Measurements from ENCODE around the gene GGACT. TPM values are rescaled to one million over a fixed set of nuclear protein-coding genes. Genes with fewer than 3 reads are reported as not detected.

The GGACT gene
- total and polyA plus RNA-seq, 2 of the 8 experiments (the other 6 are each of a cell fraction or from before 2014, with no cell fraction given) = 1.1 to 1.5 TPM

DNA sequence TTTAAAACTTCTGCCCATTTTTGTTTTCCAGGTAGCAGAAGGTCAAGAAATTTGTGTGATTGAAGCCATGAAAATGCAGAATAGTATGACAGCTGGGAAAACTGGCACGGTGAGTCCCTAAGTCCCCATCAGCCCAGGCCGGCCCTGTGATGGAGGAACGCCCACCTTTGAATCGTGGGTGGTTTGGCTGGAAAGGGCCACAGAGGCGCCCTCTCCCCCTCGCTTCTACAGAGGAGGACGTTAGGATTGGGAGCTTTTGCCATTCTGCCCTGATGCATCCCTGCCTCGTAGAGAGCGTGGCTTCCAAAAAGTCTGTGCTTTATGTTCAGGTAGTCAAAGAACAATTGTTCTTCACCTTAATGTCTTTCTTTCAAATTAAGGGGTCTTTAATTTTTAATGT is 60.9 kb downstream of the GGACT start:
- CTCF ChIA-PET (ENCODE audit: partially characterized antibody) = interaction anchor here (0.6 kb wide), 1 partner anchor 199 kb away, joined by 3 read pairs; no protein-coding TSS in a partner anchor
- TF ChIP-seq TAF1 (IDR thresholded peaks at IDR 0.05; ENCODE audit: low read depth, low read length) = no peak
- TF ChIP-seq YY1 (IDR thresholded peaks at IDR 0.05; ENCODE audit: low read depth, low read length) = no peak
- TF ChIP-seq NANOG (IDR thresholded peaks at IDR 0.05; ENCODE audit: insufficient read depth, low read depth, low read length, poor library complexity, severe bottlenecking) = no peak
- no peak for TF ChIP-seq CBX8 (IDR thresholded peaks at IDR 0.05; ENCODE audit: borderline replicate concordance, low read depth, low read length)
- TF ChIP-seq ZNF274 (IDR thresholded peaks at IDR 0.05; ENCODE audit: borderline replicate concordance, extremely low read depth, low read length) = no peak
- TF ChIP-seq KDM1A (IDR thresholded peaks at IDR 0.05; ENCODE audit: borderline replicate concordance, low read length) = no peak
- no peak for TF ChIP-seq BCL11A (IDR thresholded peaks at IDR 0.05; ENCODE audit: low read depth in 2 of 2, low read length in 2 of 2)
- no peak for TF ChIP-seq RFX5 (IDR thresholded peaks at IDR 0.05; ENCODE audit: borderline replicate concordance, low read depth, low read length)
- TF ChIP-seq SAP30 (IDR thresholded peaks at IDR 0.05; ENCODE audit: insufficient read depth, insufficient replicate concordance, low read length) = no peak
- no peak for TF ChIP-seq SP2 (IDR thresholded peaks at IDR 0.05; ENCODE audit: low read length)
- TF ChIP-seq, protein P1, sequence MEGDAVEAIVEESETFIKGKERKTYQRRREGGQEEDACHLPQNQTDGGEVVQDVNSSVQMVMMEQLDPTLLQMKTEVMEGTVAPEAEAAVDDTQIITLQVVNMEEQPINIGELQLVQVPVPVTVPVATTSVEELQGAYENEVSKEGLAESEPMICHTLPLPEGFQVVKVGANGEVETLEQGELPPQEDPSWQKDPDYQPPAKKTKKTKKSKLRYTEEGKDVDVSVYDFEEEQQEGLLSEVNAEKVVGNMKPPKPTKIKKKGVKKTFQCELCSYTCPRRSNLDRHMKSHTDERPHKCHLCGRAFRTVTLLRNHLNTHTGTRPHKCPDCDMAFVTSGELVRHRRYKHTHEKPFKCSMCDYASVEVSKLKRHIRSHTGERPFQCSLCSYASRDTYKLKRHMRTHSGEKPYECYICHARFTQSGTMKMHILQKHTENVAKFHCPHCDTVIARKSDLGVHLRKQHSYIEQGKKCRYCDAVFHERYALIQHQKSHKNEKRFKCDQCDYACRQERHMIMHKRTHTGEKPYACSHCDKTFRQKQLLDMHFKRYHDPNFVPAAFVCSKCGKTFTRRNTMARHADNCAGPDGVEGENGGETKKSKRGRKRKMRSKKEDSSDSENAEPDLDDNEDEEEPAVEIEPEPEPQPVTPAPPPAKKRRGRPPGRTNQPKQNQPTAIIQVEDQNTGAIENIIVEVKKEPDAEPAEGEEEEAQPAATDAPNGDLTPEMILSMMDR (IDR thresholded peaks at IDR 0.05; ENCODE audit: control extremely low read depth in 1 of 3, insufficient read depth in 1 of 3, low read depth in 1 of 3, low read length in 3 of 3) = no peak

More for the DNA sequence above, 60.9 kb downstream of the GGACT start:
- H4K8ac ChIP-seq (ENCODE audit: extremely low read depth, insufficient read depth, low read length) = no peak overlapping the region
- peaks cover 0 to 4% (median 2%) of the 10 kb centered on the region in 4 experiments; a peak in 2 of 8 replicates for H3K36me3 ChIP-seq (ENCODE audit: control insufficient read depth in 2 of 4, insufficient read depth in 4 of 4, low read length in 3 of 4)
- H4K20me1 ChIP-seq (replicated peaks in 1 of 2; ENCODE audit: control insufficient read depth in 1 of 2, insufficient read depth in 2 of 2, low read length in 2 of 2) = no peaks in the 10 kb centered on the region
- no peak for FAIRE-seq
- H4K5ac ChIP-seq (ENCODE audit: insufficient read length, low read depth, low read length) = no peak overlapping the region
- H2BK12ac ChIP-seq (ENCODE audit: low read depth, low read length) = no peak overlapping the region
- H3K9me3 ChIP-seq (ENCODE audit: insufficient read depth in 2 of 2, low read depth in 1 of 2, low read length in 1 of 2) = no peaks in the 10 kb centered on the region
- no peak overlapping the region for H3K18ac ChIP-seq (ENCODE audit: extremely low read depth, low read length)
- no peaks in the 10 kb centered on the region for H3K79me2 ChIP-seq (ENCODE audit: control insufficient read depth in 1 of 2, insufficient read depth in 2 of 2, low read length in 2 of 2)
- no peaks in the 10 kb centered on the region for H3K23me2 ChIP-seq (ENCODE audit: low read depth, low read length)
- H2BK15ac ChIP-seq (ENCODE audit: low read length) = no peak overlapping the region
- H3K4me2 ChIP-seq (ENCODE audit: insufficient read depth in 1 of 2, low read depth in 2 of 2, low read length in 2 of 2) = no peak overlapping the region
- DNase-seq (ENCODE audit: low read depth in 1 of 2, low spot score in 2 of 2) = no peak
- H3K27me3 ChIP-seq (replicated peaks in 1 of 4; ENCODE audit: control insufficient read depth in 3 of 4, extremely low read depth in 1 of 4, insufficient read depth in 3 of 4, low read length in 3 of 4) = no peaks in the 10 kb centered on the region
- 88% methylated on average over 9 of the region's 9 CpGs; no CpG with 5 or more reads in 1 of the 2 experiments for WGBS, 2 experiments (ENCODE audit: extremely low coverage in 1 of 2, insufficient coverage in 1 of 2, insufficient read length in 1 of 2, insufficient replicate concordance in 2 of 2, low coverage in 1 of 2, low lambda C conversion rate in 2 of 2, missing lambda C conversion rate in 1 of 2)
- H3K56ac ChIP-seq (replicated peaks; ENCODE audit: insufficient read length, low read depth, low read length) = no peak overlapping the region
- POLR2A ChIA-PET (ENCODE audit: partially characterized antibody) = no interaction called here
- no peak overlapping the region for H2BK120ac ChIP-seq (replicated peaks; ENCODE audit: low read depth, low read length)
- H2AK5ac ChIP-seq (ENCODE audit: low read depth, low read length) = no peak overlapping the region
- H4K91ac ChIP-seq (replicated peaks; ENCODE audit: insufficient read length, low read length) = no peak overlapping the region
- no peak overlapping the region for H2BK5ac ChIP-seq (ENCODE audit: low read depth, low read length)
- H3K4ac ChIP-seq (replicated peaks; ENCODE audit: insufficient read length, low read depth, low read length) = no peak overlapping the region
- no peak overlapping the region for H3K23ac ChIP-seq (ENCODE audit: insufficient read length)
- no peak overlapping the region for H3K4me3 ChIP-seq (ENCODE audit: extremely low read depth in 1 of 4, insufficient read depth in 2 of 4, low read depth in 3 of 4, low read length in 4 of 4)
- H3K79me1 ChIP-seq (ENCODE audit: low read depth, low read length) = no peaks in the 10 kb centered on the region
- peaks cover 6 to 13% (median 9%) of the 10 kb centered on the region in 4 experiments for H3K4me1 ChIP-seq (replicated peaks in 1 of 4; ENCODE audit: control insufficient read depth in 3 of 4, insufficient read depth in 4 of 4, low read length in 3 of 4)
- no peak overlapping the region for H2BK20ac ChIP-seq (ENCODE audit: low read length)
- no peak overlapping the region for H3K27ac ChIP-seq (ENCODE audit: low read depth, low read length)
- H2AFZ ChIP-seq (ENCODE audit: low read length) = no peak overlapping the region
- no peak overlapping the region for H3K14ac ChIP-seq (ENCODE audit: insufficient read length)
- H3K9ac ChIP-seq (replicated peaks in 1 of 4; ENCODE audit: extremely low read depth in 1 of 4, low read depth in 3 of 4, low read length in 3 of 4) = no peak overlapping the region

Data from H1 (cell line).